HG02588 (cell line): ENCODE measurements around the gene OSGEP.
A peak's percentile ranks its signal among the peaks of the same experiment; 100 is the strongest.

Source experiments
- ATAC-seq: cut with Tn5 transposase; IDR thresholded peaks from one replicate; pipeline ENCODE4 v1.9.1; 2021; ENCODE audit warnings: mild to moderate bottlenecking, moderate library complexity; ENCODE audit not compliant: unreplicated experiment

The OSGEP gene

DNA sequence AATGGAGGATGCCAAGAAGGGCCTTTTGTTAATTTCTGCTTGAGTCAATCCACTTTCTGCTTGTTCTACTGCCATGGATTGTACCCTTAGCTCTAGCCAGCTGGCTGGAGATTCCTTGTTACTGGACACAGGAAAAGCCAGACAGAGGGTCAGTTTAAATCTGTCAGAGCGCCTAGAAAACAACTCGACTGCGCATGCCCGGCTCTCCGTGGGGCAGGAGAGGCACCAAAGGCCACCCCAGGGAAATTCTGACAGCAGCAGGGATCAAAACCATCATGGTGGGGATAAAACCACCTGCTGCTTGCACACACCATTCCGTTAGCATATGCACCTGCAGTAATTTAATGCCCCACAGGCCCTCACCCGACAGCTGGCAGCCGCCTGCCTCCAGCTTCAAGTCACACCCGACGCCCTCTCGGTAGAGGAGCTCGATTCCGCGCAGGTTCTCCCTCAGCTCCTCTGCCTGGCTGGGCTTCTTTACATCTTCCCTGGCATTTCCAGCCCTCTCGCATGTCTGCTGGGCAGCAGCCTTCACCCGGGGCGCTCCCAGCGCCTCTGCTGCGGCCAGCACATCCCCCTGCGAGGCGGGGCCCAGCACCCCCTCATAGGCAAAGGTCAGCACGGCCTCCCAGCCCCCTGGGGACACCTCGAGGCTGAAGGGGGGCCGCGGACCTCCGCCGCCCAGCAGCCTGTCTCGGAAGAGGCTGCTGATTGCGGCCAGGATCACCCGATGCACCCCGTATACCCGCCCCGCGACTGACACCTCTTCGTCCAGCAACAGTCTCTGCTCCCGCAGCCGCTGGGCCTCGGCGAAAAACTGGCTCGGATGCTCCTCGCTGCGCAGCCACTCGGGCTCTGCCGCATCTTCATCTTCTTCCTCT lies 19.7 kb downstream of the OSGEP start:
- ATAC-seq, result no peak

DNA sequence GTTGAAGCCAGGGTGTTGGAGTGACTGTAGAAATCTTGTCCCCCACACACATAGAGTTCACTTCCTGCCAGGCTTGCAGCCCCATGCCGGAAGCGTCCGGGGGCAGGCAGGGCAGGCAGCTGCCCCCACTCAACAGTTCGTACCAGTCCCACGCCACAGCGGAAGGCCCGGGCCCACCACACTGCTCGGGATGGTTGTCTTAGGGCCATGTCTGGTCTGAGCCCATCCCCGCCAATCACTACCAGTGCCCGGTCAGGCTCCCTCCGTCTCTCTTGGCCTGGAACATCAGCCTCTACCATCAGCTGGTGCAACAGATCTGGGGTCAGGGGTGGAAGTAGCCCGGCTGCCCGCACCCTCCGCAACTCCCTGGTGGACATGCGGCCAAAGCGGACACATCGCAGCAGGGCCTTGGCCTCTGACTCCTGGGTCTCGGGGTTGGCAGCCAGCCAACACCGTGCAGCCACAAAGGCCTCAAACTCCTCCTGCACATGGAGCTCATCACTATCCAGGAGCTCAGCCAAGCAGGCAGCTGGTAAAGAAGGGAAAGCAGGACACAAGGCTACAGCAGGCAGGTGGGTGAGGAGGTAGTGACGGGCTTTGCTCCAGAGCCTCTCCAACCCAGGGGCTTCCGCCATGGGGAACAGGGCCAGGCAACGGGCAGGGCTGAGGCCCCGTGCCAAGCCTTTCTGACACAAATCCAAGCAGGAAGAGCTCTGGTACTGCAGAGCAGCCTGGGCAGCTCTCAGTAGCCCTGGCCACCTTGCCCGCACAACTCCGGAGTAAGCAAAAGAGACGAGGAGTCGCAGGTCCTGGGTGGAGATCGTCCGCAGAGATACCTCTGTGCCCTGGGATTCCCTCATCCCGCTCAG lies 24.6 kb downstream of the OSGEP start:
- no peak for ATAC-seq

DNA sequence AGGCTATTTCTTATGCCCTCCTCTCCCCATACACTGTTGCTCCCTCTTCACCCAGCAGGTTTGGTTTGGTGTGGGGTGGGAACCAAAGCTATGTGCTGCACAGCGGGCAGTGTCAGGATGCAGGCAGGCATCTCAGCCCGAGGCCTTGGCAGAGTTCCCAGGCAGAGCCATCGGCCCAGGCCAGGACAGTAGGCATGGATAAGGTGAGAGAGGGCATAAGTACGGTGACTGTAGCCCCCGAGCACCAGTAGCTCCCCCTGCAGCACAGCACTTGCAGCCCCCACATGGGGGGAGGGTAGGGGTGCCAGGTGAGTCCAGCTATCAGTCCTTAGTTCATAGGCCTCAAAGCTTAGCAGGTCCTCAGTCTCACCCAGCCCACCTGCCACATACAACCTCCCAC lies 25.8 kb downstream of the OSGEP start:
- no peak for ATAC-seq

DNA sequence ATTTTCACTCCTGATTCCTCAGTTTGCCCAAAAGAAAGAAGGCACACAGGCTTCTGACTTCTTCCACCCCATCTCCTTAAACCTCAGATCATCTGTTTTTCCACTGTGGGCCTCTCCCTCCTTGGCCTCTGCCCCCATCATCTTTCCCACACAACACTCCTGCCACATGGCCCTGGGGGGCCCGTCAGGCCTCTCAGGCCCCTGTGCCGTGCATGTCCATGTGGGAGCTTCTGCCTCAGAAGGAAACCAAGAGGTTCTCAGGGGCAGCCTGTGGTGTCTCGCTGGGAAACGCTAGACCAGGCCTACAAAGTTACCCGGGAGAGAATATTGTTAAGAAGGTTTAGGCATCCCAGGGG lies 26.6 kb downstream of the OSGEP start:
- peak; percentile 27 for ATAC-seq

DNA sequence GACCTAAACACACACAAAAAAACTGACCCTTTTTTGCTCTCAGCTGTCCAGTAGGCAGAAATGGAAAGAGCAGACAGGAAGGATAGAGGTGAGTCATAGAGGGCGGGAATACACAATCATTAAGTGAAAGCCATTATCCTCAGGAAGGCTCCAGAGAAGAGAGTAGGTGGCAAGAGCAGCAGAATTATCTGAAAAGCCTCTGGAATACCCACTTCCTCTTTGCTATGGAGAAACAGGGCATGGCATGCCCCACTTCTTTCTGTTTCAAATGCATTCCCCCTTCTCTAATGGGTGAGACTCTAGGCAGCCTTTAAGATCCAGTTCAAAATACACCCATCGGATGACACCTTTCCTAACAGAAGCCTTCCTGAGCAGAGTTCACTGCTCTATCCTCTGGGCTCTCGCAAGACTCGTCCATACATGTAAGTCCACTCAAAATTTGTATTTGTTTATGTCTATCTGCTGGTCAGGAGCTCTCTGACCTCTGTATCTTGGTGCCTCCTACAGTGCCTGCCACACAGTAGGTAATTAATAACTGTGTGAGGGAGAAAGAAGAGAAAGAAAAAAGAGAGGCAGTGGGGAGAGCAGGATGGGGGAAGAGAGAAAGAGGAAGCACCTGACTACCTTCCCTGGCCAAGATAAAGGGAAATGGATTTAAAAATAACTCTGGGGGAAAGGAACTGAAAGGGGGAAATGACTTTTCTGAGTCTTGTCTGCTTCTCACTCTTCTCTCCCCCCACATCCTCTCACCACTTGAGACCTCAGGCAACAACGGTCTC lies 27.2 kb downstream of the OSGEP start:
- peak; percentile 71 for ATAC-seq

DNA sequence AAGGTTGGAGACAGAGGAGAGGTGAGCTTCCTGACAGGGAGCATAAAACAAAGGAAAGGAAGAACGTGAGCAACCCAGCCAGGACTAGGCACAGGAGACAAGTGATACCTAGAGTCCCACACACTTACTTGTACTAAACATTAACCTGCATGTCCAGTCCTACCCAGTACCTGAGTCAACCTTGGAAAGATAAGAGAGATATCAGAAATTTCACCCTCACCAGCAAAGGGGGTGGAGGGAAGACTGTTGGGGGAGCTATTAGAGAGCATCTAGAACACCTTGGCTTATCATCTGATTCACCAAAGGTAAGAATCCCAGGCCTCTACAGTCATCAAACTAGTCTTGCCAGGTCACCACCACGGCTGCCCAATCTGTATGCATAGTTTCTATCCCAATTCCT lies 29.8 kb downstream of the OSGEP start:
- no peak for ATAC-seq

DNA sequence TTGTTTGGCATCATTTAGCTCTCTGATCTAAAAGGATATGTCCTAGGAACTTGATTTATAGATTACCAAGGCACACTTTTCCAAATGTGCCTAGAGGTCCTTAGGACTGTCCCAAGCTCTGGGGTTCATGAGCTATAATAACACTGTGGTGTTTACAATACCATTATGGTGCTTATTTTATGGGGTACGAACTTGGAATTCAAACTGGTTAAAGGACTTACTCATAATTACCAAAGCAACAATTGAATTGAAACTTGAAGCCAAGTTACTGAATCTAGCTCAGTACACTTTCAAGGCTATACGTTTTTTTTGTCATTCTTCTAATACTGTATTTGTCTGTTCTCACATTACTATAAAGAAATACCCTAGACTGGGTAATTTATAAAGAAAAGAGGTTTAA lies 31.7 kb downstream of the OSGEP start:
- ATAC-seq, result no peak

DNA sequence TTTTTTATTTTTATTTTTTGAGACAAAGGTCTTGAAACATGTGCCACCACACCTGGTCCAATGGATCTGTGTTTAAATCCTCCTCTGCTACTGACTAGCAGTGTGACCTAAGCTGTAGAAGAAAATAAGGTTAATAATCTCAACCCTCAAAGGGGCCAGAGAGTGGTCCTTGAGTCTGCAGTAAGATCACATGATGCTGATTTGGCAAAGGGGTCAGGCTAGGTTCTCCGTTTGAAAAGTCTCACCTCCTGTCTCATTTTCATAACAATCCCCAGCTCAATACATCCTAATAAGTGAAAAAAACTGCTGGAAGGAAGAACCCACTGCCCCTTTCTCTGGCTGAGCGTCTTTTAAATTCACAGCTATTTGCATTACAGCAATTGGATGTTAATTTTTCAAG lies 33.3 kb downstream of the OSGEP start:
- no peak for ATAC-seq

DNA sequence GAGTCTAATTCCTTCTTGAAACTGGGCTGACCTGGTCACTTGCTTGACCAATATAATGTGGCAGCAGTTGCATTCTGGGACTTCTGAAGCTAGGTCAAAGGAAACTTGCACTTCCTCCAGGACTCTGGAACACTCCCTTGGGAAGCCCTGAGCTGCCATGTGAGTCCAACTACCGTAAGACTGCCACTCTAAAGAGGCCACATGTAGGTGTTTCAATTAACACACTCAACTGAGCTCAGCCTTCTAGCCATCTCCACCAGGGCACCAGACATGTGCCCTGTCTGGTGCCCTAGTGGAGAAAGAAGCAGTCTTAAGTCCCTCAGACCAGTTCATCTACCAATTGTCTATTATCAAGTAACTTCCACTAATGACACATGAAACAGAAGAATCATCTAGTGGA lies 35.2 kb downstream of the OSGEP start:
- no peak for ATAC-seq

DNA sequence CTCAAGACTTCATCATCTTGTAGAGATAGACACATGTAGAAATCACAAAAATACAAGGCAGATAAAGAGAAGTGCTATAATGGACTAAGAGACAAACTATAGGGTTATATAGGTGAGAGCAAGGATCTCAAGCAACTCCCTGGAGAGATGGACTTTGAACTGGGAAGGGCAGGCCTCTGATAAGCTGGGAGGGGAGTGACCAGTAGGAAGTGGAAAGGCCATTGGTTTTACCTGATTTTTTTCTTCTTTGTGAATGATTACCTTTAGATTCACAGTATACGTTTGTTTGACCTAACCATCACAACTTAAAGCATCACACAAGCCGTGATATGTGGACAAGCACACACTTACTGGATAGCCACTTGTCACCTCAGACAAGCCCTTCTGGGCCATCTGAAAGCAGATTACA lies 36.1 kb downstream of the OSGEP start:
- no peak for ATAC-seq

DNA sequence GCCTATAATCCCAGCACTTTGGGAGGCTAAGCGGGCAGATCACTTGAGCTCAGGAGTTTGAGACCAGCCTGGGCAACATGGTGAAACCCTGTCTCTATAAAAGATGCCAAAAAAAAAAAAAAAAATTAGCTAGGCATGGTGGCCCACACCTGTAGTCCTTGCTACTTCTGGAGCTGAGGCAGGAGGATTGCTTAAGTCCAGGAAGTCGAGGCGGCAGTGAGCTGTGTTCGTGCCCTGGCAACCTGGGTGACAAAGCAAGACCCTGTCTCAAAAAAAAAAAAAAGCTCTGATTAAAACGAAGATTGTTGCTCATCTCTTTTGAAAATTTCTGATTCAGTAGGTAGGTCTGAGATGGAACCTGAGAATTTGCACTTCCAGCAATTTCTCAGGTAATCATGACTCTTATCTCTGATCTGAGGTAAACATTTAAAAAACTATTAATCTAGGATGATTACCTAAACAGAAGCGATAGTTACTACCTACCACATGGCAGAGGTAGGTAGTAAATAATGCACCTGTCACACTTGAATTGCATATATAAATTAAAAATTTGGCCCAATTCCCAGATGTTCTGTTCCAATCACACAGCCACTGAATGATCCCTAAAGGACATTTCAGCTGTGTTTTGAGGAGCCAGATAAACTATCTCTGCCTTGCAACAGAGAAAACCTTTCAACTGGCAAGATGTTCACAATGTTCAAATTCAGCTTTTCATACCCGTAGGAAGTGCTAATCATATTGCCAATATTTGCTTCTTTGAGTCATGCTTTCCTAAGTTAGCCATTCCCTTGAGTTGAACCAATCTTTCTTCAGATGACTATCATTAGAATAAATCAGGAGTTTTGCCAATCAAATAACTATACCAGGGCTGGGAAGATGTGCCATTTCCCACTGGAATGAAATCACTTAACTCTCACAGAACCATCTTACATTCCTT lies 37.1 kb downstream of the OSGEP start:
- no peak for ATAC-seq

DNA sequence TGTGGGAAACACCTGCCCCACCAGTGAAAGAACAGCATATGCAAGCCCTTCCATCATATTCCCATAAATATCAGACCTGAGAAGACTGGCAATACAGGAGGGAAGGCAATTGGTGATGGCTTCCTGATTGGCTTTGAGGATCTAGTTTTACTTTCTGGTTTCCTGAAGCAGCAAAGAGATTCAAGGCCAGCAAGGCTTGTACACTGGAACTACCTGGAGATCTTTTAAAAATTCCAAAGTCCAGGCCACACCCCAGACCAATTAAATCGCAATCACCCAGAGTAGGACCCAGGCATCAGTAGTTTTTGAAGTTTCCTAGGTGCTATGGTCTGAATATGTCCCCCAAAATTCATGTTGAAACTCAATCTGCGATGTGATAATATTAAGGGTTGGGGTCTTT lies 38.4 kb downstream of the OSGEP start:
- no peak for ATAC-seq

DNA sequence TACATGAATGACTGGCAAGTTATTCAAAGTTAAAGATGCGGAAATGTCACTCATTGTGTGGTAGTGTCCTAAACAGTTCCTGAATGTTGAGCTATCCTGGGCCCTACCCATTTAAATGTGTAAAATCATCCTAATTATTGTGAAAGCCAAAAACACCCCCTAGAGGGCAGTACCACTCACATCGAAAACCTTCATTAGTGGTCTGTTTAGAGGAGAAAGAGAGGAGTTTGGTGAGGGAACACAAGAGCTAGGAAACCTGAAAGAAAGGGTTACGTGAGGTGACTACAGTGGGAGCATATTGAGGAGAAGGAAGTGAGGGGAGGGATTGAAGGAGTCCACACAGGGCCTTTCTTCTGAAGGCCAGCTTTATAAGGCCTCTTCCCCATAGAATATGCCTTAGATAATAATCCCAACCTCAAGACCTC lies 38.8 kb downstream of the OSGEP start:
- ATAC-seq, result no peak

DNA sequence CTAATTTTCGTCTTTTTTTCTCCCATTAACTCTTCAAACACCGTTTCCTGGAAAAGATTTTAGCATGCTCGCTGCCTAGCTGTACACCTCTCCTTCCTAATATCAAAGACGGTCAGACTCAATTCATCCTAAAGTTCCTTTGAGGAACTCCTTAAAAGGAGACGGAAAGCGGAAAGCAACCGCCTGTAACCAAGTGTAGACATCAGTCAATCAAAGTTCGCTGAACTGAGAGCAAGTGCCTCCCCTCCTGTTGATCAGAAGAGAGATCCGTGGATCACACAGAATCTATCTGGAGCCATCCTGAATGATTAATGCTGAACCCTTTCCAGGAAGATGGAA lies 40.9 kb downstream of the OSGEP start:
- no peak for ATAC-seq

DNA sequence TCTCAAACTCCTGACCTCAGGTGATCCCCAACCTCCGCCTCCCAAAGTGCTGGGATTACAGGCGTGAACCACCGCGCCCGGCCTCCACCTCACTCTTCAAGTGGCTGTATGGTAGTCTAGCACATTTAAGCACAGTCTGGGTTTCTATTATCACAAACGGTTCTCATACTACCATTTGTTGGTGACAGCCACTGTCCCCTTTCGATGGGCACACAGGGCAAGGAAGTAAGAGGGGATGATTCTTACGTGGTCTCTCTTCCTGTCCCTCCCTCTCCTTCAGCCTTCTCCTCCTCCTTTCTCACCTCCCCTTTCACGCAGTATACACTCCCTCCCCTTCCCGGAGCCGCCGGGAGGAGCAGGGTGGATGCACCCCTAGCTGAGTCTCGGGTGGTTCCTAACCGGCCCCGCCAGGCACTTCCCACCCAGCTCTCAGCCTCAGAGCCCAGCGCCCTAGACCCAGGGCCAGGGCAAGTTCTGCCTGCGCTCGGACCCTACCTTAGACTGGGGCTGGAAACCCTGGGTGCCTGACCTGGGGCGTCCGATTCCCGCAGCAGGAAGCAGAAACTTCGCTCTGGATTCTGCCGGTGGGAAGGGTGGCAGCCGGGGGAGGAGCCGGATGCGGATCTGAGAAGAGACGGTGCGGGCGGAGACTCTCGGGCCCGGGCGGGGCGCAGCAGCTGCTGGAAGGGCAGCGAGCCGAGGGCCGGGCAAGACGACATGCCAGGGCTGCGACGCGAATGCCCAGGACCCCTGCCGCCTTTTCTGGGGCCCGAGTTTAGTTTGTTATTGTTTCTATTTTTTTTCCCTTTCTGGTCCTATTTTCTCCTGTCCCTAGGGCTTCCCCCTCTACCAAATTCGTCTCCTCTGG lies 41.5 kb downstream of the OSGEP start, which contains the start of gene TEP1:
TEP1 (minus strand) TSS at position 626 of the 868 bp plus-strand sequence. CDS start 5,062 bp downstream, outside the sequence.
- ATAC-seq, result peak; percentile 76

DNA sequence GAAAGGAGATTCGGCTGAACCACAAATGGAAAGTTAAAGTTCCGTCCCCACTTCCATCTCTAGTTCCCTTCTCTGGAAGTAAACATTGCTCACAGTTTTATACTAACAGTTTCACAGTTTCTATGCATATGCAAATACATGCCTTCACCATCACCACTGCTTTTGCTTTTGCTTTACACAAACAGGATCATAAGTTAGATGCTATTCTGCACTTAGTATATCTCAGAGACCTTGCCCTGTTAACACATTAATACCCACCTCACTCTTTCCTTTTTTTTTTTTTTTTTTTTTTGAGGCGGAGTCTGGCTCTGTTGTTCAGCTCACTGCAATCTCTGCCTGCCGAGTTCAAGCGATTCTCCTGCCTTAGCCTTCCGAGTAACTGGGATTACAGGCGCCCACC lies 42.2 kb downstream of the OSGEP start:
- peak; percentile 51 for ATAC-seq

DNA sequence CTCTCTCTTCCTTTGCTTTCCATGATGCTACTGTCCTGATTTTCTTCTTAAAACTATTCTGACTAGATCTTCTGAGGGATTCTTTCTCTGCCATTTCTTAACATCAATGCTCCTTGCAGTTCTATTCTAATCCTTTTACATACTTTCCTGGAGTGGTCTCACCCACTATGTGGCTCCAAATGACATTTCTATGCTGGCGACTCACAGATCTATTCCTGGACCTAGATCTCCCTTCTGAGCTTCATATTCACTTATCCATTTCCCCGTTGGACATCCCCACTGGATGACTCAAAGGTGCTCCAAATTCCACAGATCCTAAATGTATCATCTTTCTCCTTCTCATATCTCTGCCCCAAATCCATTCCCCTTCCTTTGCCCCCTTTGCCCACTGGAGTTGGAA lies 45.4 kb downstream of the OSGEP start:
- ATAC-seq, result no peak

DNA sequence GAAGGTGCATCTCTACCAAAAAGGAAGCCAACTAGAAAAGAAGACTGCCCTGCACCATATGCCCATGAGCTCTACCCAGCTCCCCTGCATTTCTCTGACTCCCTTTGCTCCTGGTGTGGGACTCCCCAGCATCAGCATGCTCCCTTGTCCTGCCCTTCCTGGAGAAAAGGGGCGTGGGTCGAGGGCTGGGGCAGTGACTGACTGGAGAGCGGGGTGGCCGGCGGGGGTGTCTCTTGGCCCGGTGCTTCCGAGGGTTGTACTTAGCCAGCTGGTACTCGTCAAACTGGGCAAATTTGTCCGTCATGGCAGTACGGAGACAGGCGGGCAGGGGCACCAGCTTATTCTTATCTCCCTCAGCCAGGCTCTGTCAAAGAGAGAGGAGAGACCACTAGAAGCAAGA lies 51.1 kb downstream of the OSGEP start:
- no peak for ATAC-seq

DNA sequence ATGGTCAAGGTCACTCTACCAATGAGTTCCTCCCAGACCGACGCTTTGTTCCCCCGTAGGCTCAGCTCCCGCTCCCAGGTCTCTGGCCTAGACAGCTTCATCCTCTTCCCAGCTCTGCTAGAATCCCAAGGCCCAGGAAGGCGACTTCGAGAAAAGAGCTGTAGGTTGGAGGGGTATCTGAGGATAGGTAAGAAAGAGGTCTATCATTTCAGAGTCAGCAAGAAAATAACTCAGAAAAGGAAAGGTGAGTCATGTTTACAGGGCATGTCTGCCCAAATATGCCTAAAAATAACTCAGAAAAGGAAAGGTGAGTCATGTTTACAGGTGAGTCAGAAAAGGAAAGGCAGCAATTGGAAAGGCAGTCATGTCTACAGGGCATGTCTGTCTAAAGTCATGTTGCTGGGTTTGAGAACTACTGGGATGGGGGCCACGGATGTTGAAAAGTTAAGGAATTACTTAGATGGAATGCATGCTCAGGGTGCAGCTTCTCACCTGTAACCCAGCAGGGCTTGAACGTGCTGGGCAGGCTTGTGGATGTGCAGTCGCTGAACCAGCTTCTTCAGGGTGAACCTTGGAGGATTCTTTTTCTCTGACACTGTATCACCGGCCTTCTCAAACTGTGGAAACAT lies 53.5 kb downstream of the OSGEP start:
- ATAC-seq, result no peak
